ENCODE results near the gene HCCS.
"Not testable (repeated sequence)": the region's sequence is repeated elsewhere in the genome, so short reads cannot be mapped to it uniquely, and the experiment has no call there.

GRCh38 chrX:11123087-11123486, 12.0 kb downstream of the HCCS start:
- not testable (repeated sequence) for TF ChIP-seq POLR2A (IDR thresholded peaks at IDR 0.05; ENCODE audit: control extremely low read depth in 1 of 2, low read depth in 2 of 2, low read length in 2 of 2); CTCF (IDR thresholded peaks at IDR 0.05; ENCODE audit: control extremely low read depth in 1 of 3, insufficient read depth in 1 of 3, low read depth in 1 of 3, low read length in 3 of 3); CREB1 (IDR thresholded peaks at IDR 0.05); BACH1 (IDR thresholded peaks at IDR 0.05; ENCODE audit: low read length); RFX5 (IDR thresholded peaks at IDR 0.05; ENCODE audit: borderline replicate concordance, low read depth, low read length); EZH2 (IDR thresholded peaks at IDR 0.05; ENCODE audit: low read depth, low read length, severe bottlenecking)

All from H1 (cell line).